H9 (cell line): Measurements from ENCODE around the gene PTPRN2. TPM values are rescaled to one million over a fixed set of nuclear protein-coding genes. Genes with fewer than 3 reads are reported as not detected.

Experiments
- DNase-seq: peaks from one replicate; pipeline ENCODE4 v3.0.0-alpha.2; 2017
- H2AFZ ChIP-seq: one replicate; pipeline ENCODE4 v1.6.1; 2013; ENCODE audit warnings: mild to moderate bottlenecking, low read length, control low read depth, moderate library complexity
- H2AK5ac ChIP-seq: 2 replicates; pipeline ENCODE4 v1.6.1; 2013; ENCODE audit warnings: low read length, control low read depth, mixed read lengths; ENCODE audit not compliant: insufficient read length
- H2BK120ac ChIP-seq: one replicate; pipeline ENCODE4 v1.6.1; 2013; ENCODE audit warnings: low read depth, mild to moderate bottlenecking, low read length, control low read depth, inconsistent platforms; ENCODE audit not compliant: poor library complexity, severe bottlenecking
- H2BK12ac ChIP-seq: 2 replicates; pipeline ENCODE4 v1.6.1; 2013; ENCODE audit warnings: low read length, control low read depth, mixed read lengths, low read depth; ENCODE audit not compliant: insufficient read length
- H2BK15ac ChIP-seq: 2 replicates; pipeline ENCODE4 v1.6.1; 2013; ENCODE audit warnings: low read depth, low read length, control low read depth
- H2BK20ac ChIP-seq: one replicate; pipeline ENCODE4 v1.6.1; 2013; ENCODE audit warnings: low read depth, mild to moderate bottlenecking, low read length, control low read depth, inconsistent platforms; ENCODE audit not compliant: poor library complexity, severe bottlenecking
- H2BK5ac ChIP-seq: 2 replicates; pipeline ENCODE4 v1.6.1; 2013; ENCODE audit warnings: low read length, control low read depth, mixed read lengths; ENCODE audit not compliant: insufficient read length
- H3K14ac ChIP-seq: 2 replicates; pipeline ENCODE4 v1.6.1; 2013; ENCODE audit warnings: low read length, control low read depth; ENCODE audit not compliant: insufficient read depth
- H3K18ac ChIP-seq: 2 replicates; pipeline ENCODE4 v1.6.1; 2013; ENCODE audit warnings: low read depth, mild to moderate bottlenecking, mixed read lengths, low read length, control low read depth; ENCODE audit not compliant: insufficient read length
- H3K23ac ChIP-seq: 2 replicates; pipeline ENCODE4 v1.6.1; 2013; ENCODE audit warnings: low read length, control low read depth, mixed read lengths, low read depth; ENCODE audit not compliant: insufficient read length
- H3K23me2 ChIP-seq: 2 replicates; pipeline ENCODE4 v1.6.1; 2013; ENCODE audit warnings: low read depth, mild to moderate bottlenecking, mixed read lengths, low read length, control low read depth; ENCODE audit not compliant: insufficient read length, poor library complexity, severe bottlenecking
- H3K27ac ChIP-seq: 2 replicates; pipeline ENCODE4 v1.5.1; 2013; ENCODE audit warnings: low read length, control low read depth, mixed read lengths, low read depth; ENCODE audit not compliant: insufficient read length
- H3K27me3 ChIP-seq: 2 replicates; pipeline ENCODE4 v1.6.1; 2013; ENCODE audit warnings: low read length, control low read depth, inconsistent platforms; ENCODE audit not compliant: insufficient read depth
- H3K4ac ChIP-seq: 2 replicates; pipeline ENCODE4 v1.6.1; 2013; ENCODE audit warnings: low read depth, mild to moderate bottlenecking, control low read depth, inconsistent platforms, low read length, moderate library complexity
- H3K4me1 ChIP-seq: 2 replicates; pipeline ENCODE4 v1.6.1; 2013; ENCODE audit warnings: low read length, control low read depth, inconsistent platforms; ENCODE audit not compliant: insufficient read depth
- H3K4me2 ChIP-seq: 2 replicates; pipeline ENCODE4 v1.6.1; 2013; ENCODE audit warnings: low read length, control low read depth, mixed read lengths; ENCODE audit not compliant: insufficient read length, insufficient read depth
- H3K56ac ChIP-seq: 2 replicates; pipeline ENCODE4 v1.6.1; 2013; ENCODE audit warnings: low read depth, mild to moderate bottlenecking, mixed read lengths, low read length, control low read depth; ENCODE audit not compliant: insufficient read length
- H3K79me1 ChIP-seq: 2 replicates; pipeline ENCODE4 v1.6.1; 2013; ENCODE audit warnings: low read depth, mild to moderate bottlenecking, moderate library complexity, low read length, control low read depth, inconsistent platforms; ENCODE audit not compliant: insufficient read depth, poor library complexity, severe bottlenecking
- H3K79me2 ChIP-seq: 2 replicates; pipeline ENCODE4 v1.6.1; 2013; ENCODE audit warnings: low read length, control low read depth, inconsistent platforms; ENCODE audit not compliant: insufficient read depth
- H3K9ac ChIP-seq: 2 replicates; pipeline ENCODE4 v1.6.1; 2013; ENCODE audit warnings: low read length, control low read depth, mixed read lengths; ENCODE audit not compliant: insufficient read length; ENCODE audit errors: extremely low read depth
- H3K9me3 ChIP-seq: one replicate; pipeline ENCODE4 v1.6.1; 2013; ENCODE audit warnings: low read depth, low read length, inconsistent platforms; ENCODE audit not compliant: control insufficient read depth
- H3T11ph ChIP-seq: one replicate; pipeline ENCODE4 v1.6.1; 2013; ENCODE audit warnings: mild to moderate bottlenecking, low read length, control low read depth, inconsistent platforms
- H4K20me1 ChIP-seq: one replicate; pipeline ENCODE4 v1.6.1; 2013; ENCODE audit not compliant: control insufficient read depth, insufficient read length, insufficient read depth
- H4K5ac ChIP-seq: 2 replicates; pipeline ENCODE4 v1.6.1; 2013; ENCODE audit warnings: low read depth, mild to moderate bottlenecking, mixed read lengths, low read length, control low read depth; ENCODE audit not compliant: insufficient read length
- H4K8ac ChIP-seq: replicated peaks from 2 replicates; pipeline ENCODE4 v1.6.1; 2013; ENCODE audit warnings: low read length, control low read depth, mixed read lengths, low read depth; ENCODE audit not compliant: insufficient read length
- H4K91ac ChIP-seq: 2 replicates; pipeline ENCODE4 v1.6.1; 2013; ENCODE audit warnings: low read depth, mild to moderate bottlenecking, moderate library complexity, mixed read lengths, low read length, control low read depth; ENCODE audit not compliant: insufficient read length
- H3K27ac Mint-ChIP-seq, 3 experiments: 2 replicates in 2 of 3; 3 replicates in 1 of 3; pipeline ENCODE4 v1.8.0; 2020 to 2021; ENCODE audit warnings: mixed read lengths in 3 of 3, mild to moderate bottlenecking in 1 of 3, moderate library complexity in 1 of 3
- H3K27me3 Mint-ChIP-seq: 2 replicates; pipeline ENCODE4 v1.8.0; 2021; ENCODE audit warnings: low read depth, mild to moderate bottlenecking, moderate library complexity, mixed read lengths
- H3K36me3 Mint-ChIP-seq, 3 experiments: 2 replicates in 2 of 3; 3 replicates in 1 of 3; pipeline ENCODE4 v1.8.0; 2020 to 2021; ENCODE audit warnings: low read depth in 3 of 3, mixed read lengths in 3 of 3; ENCODE audit not compliant: insufficient read depth in 1 of 3
- H3K4me1 Mint-ChIP-seq, 2 experiments: 2 replicates each; pipeline ENCODE4 v1.8.0; 2020; ENCODE audit warnings: mixed read lengths in 2 of 2
- H3K4me3 Mint-ChIP-seq, 2 experiments: 2 replicates in 1 of 2; 3 replicates in 1 of 2; pipeline ENCODE4 v1.8.0; 2020 to 2021; ENCODE audit warnings: mild to moderate bottlenecking in 2 of 2, mixed read lengths in 2 of 2, moderate library complexity in 1 of 2
- H3K9me3 Mint-ChIP-seq, 2 experiments: 2 replicates in 1 of 2; 3 replicates in 1 of 2; pipeline ENCODE4 v1.8.0; 2020; ENCODE audit warnings: mild to moderate bottlenecking in 2 of 2, mixed read lengths in 2 of 2, moderate library complexity in 1 of 2
- WGBS: extraction: QIAGEN DNeasy Blood & Tissue Kit; methylation state at CpG from one replicate; pipeline ENCODE4 v1.1.7; 2013; ENCODE audit warnings: missing lambda C conversion rate, low lambda C conversion rate, mixed read lengths; ENCODE audit not compliant: insufficient read length; ENCODE audit errors: extremely low coverage; 5-methylcytosine and 5-hydroxymethylcytosine counted together
- total RNA-seq: library from RNA; stranded (reverse); gene quantifications from 2 replicates; pipeline ENCODE4 v1.2.1, GENCODE V29; 2021
- TF ChIP-seq, protein P1 (sequence below): fragments of 200-600 bp; sonication (generic); conservative IDR thresholded peaks from 3 replicates; pipeline ENCODE4 v1.8.0; 2021; ENCODE audit warnings: antibody characterized with exemption, mild to moderate bottlenecking

The PTPRN2 gene
- total RNA-seq, 1 experiment from 2014 or later = 5.2 TPM

DNA sequence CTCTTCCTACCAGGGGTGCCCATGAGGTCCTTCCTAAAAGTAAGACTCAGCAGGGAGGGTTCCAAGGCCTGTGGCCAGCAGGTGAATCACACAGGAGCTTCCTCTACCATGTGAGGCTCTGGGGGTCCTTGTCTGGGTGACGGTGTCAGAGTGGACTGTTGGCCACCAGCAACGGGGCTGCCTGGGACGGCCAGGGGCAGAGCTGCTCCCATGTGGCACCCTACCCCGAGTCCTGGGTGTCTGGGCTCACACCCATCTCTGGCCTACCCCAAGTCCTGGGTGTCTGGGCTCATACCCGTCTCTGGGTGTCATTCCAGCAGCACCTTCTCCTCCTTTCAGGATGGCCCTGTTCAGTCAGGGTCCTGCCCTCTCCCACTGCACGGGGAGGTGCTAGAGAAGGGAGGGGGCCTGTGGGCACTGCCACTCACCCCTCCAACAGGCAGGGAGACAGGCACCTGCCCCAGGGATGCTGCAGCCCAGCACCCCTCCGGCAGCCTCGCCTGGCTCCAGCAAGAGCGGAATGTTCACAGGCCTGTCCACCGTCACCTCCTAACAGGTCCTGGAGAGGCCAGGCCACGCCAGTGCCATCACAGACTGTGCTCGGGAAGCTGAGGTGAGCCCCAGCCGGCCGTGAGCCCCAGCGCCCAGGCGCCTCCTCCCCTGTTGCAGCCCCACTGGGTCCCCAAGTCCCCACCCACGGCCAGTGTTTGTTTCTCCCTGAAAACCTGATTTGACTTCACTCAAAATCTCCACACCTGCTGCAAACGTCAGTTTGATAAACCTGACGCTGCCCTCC lies 143.7 kb downstream of the PTPRN2 start:
- DNase-seq = no peak
- Histone ChIP-seq H3K9ac (no peak overlapping the region), H3K23me2 (no peaks in the 10 kb centered on the region), H3K14ac (no peak overlapping the region), H3K27me3 (no peaks in the 10 kb centered on the region), H3K18ac (no peak overlapping the region), H3K79me2 (no peaks in the 10 kb centered on the region), H2BK15ac (no peak overlapping the region), H4K91ac (no peak overlapping the region), H2AK5ac (no peak overlapping the region), H3K23ac (no peak overlapping the region), H2BK20ac (no peak overlapping the region), H4K8ac (no peak overlapping the region), H4K5ac (no peak overlapping the region), H3K4me2 (no peak overlapping the region), H3K79me1 (no peaks in the 10 kb centered on the region), H3K9me3 (no peaks in the 10 kb centered on the region), H3K27ac (no peak overlapping the region), H2BK12ac (no peak overlapping the region), H4K20me1 (no peaks in the 10 kb centered on the region), H2BK5ac (no peak overlapping the region), H2AFZ (no peak overlapping the region), H3K56ac (no peak overlapping the region), H2BK120ac (no peak overlapping the region), H3K4me1 (no peaks in the 10 kb centered on the region), H3T11ph (no peak overlapping the region), H3K4ac (no peak overlapping the region)
- Mint-ChIP-seq H3K4me1 (peaks cover 19 to 22% of the 10 kb centered on the region in 2 experiments), H3K36me3 (peaks cover 14 to 20% (median 14%) of the 10 kb centered on the region in 3 experiments), H3K27ac (peak overlapping the region in 1 of 3 experiments; percentile 83; a peak in 2 of 7 replicates), H3K4me3 (no peak overlapping the region), H3K9me3 (peaks cover 16% of the 10 kb centered on the region in 2 experiments), H3K27me3 (no peaks in the 10 kb centered on the region; the same call in 1 of the 2 replicates)
- no CpG with 5 or more reads among the region's 19 CpGs for WGBS
- TF ChIP-seq, protein P1, sequence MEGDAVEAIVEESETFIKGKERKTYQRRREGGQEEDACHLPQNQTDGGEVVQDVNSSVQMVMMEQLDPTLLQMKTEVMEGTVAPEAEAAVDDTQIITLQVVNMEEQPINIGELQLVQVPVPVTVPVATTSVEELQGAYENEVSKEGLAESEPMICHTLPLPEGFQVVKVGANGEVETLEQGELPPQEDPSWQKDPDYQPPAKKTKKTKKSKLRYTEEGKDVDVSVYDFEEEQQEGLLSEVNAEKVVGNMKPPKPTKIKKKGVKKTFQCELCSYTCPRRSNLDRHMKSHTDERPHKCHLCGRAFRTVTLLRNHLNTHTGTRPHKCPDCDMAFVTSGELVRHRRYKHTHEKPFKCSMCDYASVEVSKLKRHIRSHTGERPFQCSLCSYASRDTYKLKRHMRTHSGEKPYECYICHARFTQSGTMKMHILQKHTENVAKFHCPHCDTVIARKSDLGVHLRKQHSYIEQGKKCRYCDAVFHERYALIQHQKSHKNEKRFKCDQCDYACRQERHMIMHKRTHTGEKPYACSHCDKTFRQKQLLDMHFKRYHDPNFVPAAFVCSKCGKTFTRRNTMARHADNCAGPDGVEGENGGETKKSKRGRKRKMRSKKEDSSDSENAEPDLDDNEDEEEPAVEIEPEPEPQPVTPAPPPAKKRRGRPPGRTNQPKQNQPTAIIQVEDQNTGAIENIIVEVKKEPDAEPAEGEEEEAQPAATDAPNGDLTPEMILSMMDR = no peak
